HepG2 (cell line): Measurements from ENCODE around the gene TSPAN9. TPM values are rescaled to one million over a fixed set of nuclear protein-coding genes. Genes with fewer than 3 reads are reported as not detected.

Experiments
- ATAC-seq: fragments of 200-7000 bp; cut with Tn5 transposase; 3 replicates; pipeline ENCODE4 v1.9.1; 2020; ENCODE audit warnings: mild to moderate bottlenecking, moderate library complexity
- BruUV-seq: library from RNA; stranded (reverse); fragments of 400-500 nt; replicated peaks from 2 replicates; lab custom pipeline; 2021; lab: Mats Ljungman, UMichigan
- CTCF ChIA-PET: fragments of 300-600 bp; formaldehyde crosslinking; extraction: SDS; loops from one replicate; lab custom pipeline; 2021; ENCODE audit warnings: low total read pairs, inconsistent platforms, low intra/inter-chr PET ratio; lab: Yijun Ruan, JAX
- POLR2A ChIA-PET: fragments of 350-600 bp; sonication (Branson Sonifier 250); formaldehyde crosslinking; loops from one replicate; lab custom pipeline; 2020; ENCODE audit warnings: antibody characterized with exemption, inconsistent platforms; lab: Yijun Ruan, JAX
- DNase-seq: peaks from one replicate; pipeline ENCODE4 v3.0.0-alpha.2; 2015; ENCODE audit warnings: low spot score
- FAIRE-seq: peaks from 3 replicates; lab custom pipeline; 2011; peaks lifted over from hg19 to GRCh38; lab: Jason Lieb, UNC
- H2AFZ ChIP-seq: one replicate; pipeline ENCODE4 v1.6.1; 2011; ENCODE audit warnings: low read length, inconsistent platforms
- H3K27ac ChIP-seq: fragments of 300-600 bp; 3 replicates; pipeline ENCODE4 v1.8.0; 2011; ENCODE audit warnings: mixed run types, mild to moderate bottlenecking, mixed read lengths, low read length, inconsistent platforms; ENCODE audit not compliant: insufficient read depth; ENCODE audit errors: extremely low read length
- H3K27me3 ChIP-seq, 2 experiments: fragments of 200-600 bp in 1 of 2; 2 replicates in 1 of 2; 3 replicates in 1 of 2; pipeline versions ENCODE4 v1.6.0 to v1.8.0; 2011; ENCODE audit warnings: low read length in 2 of 2, mild to moderate bottlenecking in 2 of 2, moderate library complexity in 2 of 2, inconsistent platforms in 1 of 2; ENCODE audit not compliant: insufficient read depth in 2 of 2, control insufficient read depth in 1 of 2
- H3K36me3 ChIP-seq, 2 experiments: fragments of 200-600 bp in 1 of 2; replicated peaks in 1 of 2; 2 replicates in 1 of 2; 3 replicates in 1 of 2; pipeline versions ENCODE4 v1.5.1 to v1.8.0; 2011; ENCODE audit warnings: low read length in 2 of 2, inconsistent platforms in 1 of 2; ENCODE audit not compliant: insufficient read depth in 2 of 2, control insufficient read depth in 1 of 2
- H3K4me1 ChIP-seq: 2 replicates; pipeline ENCODE4 v1.5.1; 2012; ENCODE audit warnings: low read length, inconsistent platforms; ENCODE audit not compliant: insufficient read depth
- H3K4me2 ChIP-seq: 2 replicates; pipeline ENCODE4 v1.6.0; 2011; ENCODE audit warnings: low read depth, low read length, inconsistent platforms
- H3K4me3 ChIP-seq, 3 experiments: fragments of 200-600 bp in 1 of 3; sonication (generic), shearing (Covaris generic) in 1 of 3; replicated peaks in 1 of 3; 2 replicates each; pipeline ENCODE4 v1.5.1; 2011 to 2016; ENCODE audit warnings: low read length in 3 of 3, inconsistent platforms in 2 of 3, low read depth in 2 of 3, mild to moderate bottlenecking in 2 of 3, control low read depth in 1 of 3, mixed read lengths in 1 of 3; ENCODE audit not compliant: insufficient read depth in 1 of 3
- H3K79me2 ChIP-seq: one replicate; pipeline ENCODE4 v1.6.1; 2011; ENCODE audit warnings: low read length, inconsistent platforms; ENCODE audit not compliant: insufficient read depth
- H3K9ac ChIP-seq: 2 replicates; pipeline ENCODE4 v1.6.0; 2011; ENCODE audit warnings: mild to moderate bottlenecking, low read depth, low read length, inconsistent platforms; ENCODE audit not compliant: insufficient read depth
- H3K9me3 ChIP-seq: 2 replicates; pipeline ENCODE4 v1.5.1; 2012; ENCODE audit warnings: mild to moderate bottlenecking, low read length
- H4K20me1 ChIP-seq: 2 replicates; pipeline ENCODE4 v1.6.0; 2011; ENCODE audit warnings: inconsistent platforms, mild to moderate bottlenecking, low read length, moderate library complexity; ENCODE audit not compliant: insufficient read depth
- CREM ChIP-seq, 2 experiments: sonication (generic) in 1 of 2; formaldehyde crosslinking in 1 of 2; IDR thresholded peaks; 2 replicates each; pipeline versions ENCODE4 v1.4.0 to v1.6.1; 2016 to 2020; ENCODE audit warnings: antibody characterized with exemption in 1 of 2, mild to moderate bottlenecking in 1 of 2, missing genetic modification reagents in 1 of 2
- GPBP1L1 ChIP-seq: sonication (generic); formaldehyde crosslinking; IDR thresholded peaks from 2 replicates; pipeline ENCODE4 v1.5.0; 2020; ENCODE audit warnings: mild to moderate bottlenecking, missing genetic modification reagents
- HOXA3 ChIP-seq: sonication (generic); formaldehyde crosslinking; IDR thresholded peaks from 2 replicates; pipeline ENCODE4 v1.5.0; 2020; ENCODE audit warnings: missing genetic modification reagents
- IKZF5 ChIP-seq: IDR thresholded peaks from 2 replicates; pipeline ENCODE4 v1.6.1; 2018; ENCODE audit warnings: missing genetic modification reagents, mild to moderate bottlenecking, missing compliant biosample characterization
- ISX ChIP-seq: sonication (generic); formaldehyde crosslinking; conservative IDR thresholded peaks from 2 replicates; pipeline ENCODE4 v1.5.0; 2020; ENCODE audit warnings: missing genetic modification reagents
- KDM5B ChIP-seq: sonication (generic); formaldehyde crosslinking; IDR thresholded peaks from 2 replicates; pipeline ENCODE4 v1.4.0; 2020; ENCODE audit warnings: missing genetic modification reagents, mild to moderate bottlenecking, borderline replicate concordance
- MBNL3 ChIP-seq: fragments of 250-450 bp; sonication (Bioruptor Pico); conservative IDR thresholded peaks from 2 replicates; pipeline ENCODE4 v1.8.0; 2022; ENCODE audit warnings: mild to moderate bottlenecking, inconsistent platforms
- PAF1 ChIP-seq: IDR thresholded peaks from 2 replicates; pipeline ENCODE4 v1.6.1; 2016; ENCODE audit warnings: missing genetic modification reagents, missing compliant biosample characterization
- RELA ChIP-seq: sonication (generic); formaldehyde crosslinking; IDR thresholded peaks from 2 replicates; pipeline ENCODE4 v1.4.0; 2020; ENCODE audit warnings: missing genetic modification reagents
- ZIK1 ChIP-seq: sonication (generic); formaldehyde crosslinking; IDR thresholded peaks from 2 replicates; pipeline ENCODE4 v1.5.0; 2020; ENCODE audit warnings: mild to moderate bottlenecking, low read depth, missing genetic modification reagents, borderline replicate concordance
- ZNF121 ChIP-seq: sonication (generic); formaldehyde crosslinking; IDR thresholded peaks from 2 replicates; pipeline ENCODE4 v1.5.0; 2020; ENCODE audit warnings: mild to moderate bottlenecking, missing genetic modification reagents
- ZNF572 ChIP-seq: sonication (generic); formaldehyde crosslinking; IDR thresholded peaks from 2 replicates; pipeline ENCODE4 v1.5.1; 2020; ENCODE audit warnings: mild to moderate bottlenecking, missing genetic modification reagents
- ZNF724P ChIP-seq: sonication (generic); formaldehyde crosslinking; IDR thresholded peaks from 2 replicates; pipeline ENCODE4 v1.8.0; 2022; ENCODE audit warnings: missing genetic modification reagents, borderline replicate concordance
- ZNF749 ChIP-seq: sonication (generic); formaldehyde crosslinking; IDR thresholded peaks from 2 replicates; pipeline ENCODE4 v1.8.0; 2022; ENCODE audit warnings: mild to moderate bottlenecking, missing genetic modification reagents, moderate library complexity, borderline replicate concordance
- ZNF790 ChIP-seq: sonication (generic); formaldehyde crosslinking; IDR thresholded peaks from 2 replicates; pipeline ENCODE4 v1.8.0; 2022; ENCODE audit warnings: missing genetic modification reagents, mild to moderate bottlenecking, borderline replicate concordance
- WGBS: methylation state at CpG from one replicate; pipeline ENCODE4 v1.1.6; 2017; ENCODE audit warnings: low lambda C conversion rate; 5-methylcytosine and 5-hydroxymethylcytosine counted together
- in situ Hi-C: cut with HindIII; loops from 2 replicates; pipeline ENCODE4 v1.10.0; 2017; ENCODE audit warnings: low pct_unique_long_range_greater_than_20kb; ENCODE audit not compliant: extremely low pct_ligation_motif_present
- intact Hi-C: fragments of 100-400 bp; cut with micrococcal nuclease; formaldehyde crosslinking; loops from one replicate; pipeline ENCODE4 v1.10.0; 2022; ENCODE audit not compliant: unreplicated experiment
- polyA plus RNA-seq, 8 experiments: library from polyadenylated mRNA; depleted of rRNA in 3 of 8; stranded (reverse) in 7 of 8; unstranded in 1 of 8; fragments of >200 nt; fragmentation: Illumina TruSeq in 4 of 8; extraction: Trizol in 4 of 8; gene quantifications; 2 replicates each; pipeline versions ENCODE4 v1.2.1 to v1.2.3, GENCODE V29; 2011 to 2016; ENCODE audit warnings: low read depth in 4 of 8, missing spikeins in 1 of 8, mixed read lengths in 1 of 8; ENCODE audit not compliant: insufficient read depth in 1 of 8
- total RNA-seq, 5 experiments: library from RNA; depleted of rRNA; stranded (reverse); fragments of >200 nt; fragmentation: Illumina TruSeq; extraction: Trizol; gene quantifications; 2 replicates each; pipeline ENCODE4 v1.2.3, GENCODE V29; 2016; ENCODE audit warnings: low read depth in 1 of 5
- TF ChIP-seq, protein P1 (sequence below): sonication (generic); formaldehyde crosslinking; conservative IDR thresholded peaks from 2 replicates; pipeline ENCODE4 v1.5.0; 2020; ENCODE audit warnings: missing genetic modification reagents

The TSPAN9 gene
- total and polyA plus RNA-seq, 2 of the 13 experiments (the other 11 are each of a cell fraction or from before 2014, with no cell fraction given), result 18.1 to 42.3 TPM

- H3K36me3 ChIP-seq, result peaks cover 16 to 23% of the 10 kb centered on the region in 2 experiments; a peak in 4 of 5 replicates
- POLR2A ChIA-PET, result no interaction called here
- in situ Hi-C loops, result no loop called here
- no peak for ATAC-seq
- no peaks in the 10 kb centered on the region for H3K79me2 ChIP-seq
- no peak overlapping the region for H3K9ac ChIP-seq
- no peak for TF ChIP-seq ZNF749
- no peak for TF ChIP-seq ZNF572 (CRISPR knock-in tag)
- TF ChIP-seq MBNL3 (CRISPR knock-in tag), result no peak
- TF ChIP-seq ZIK1 (CRISPR knock-in tag), result no peak
- TF ChIP-seq ZNF121, result no peak
- no peak for TF ChIP-seq ZNF790
- no peak for TF ChIP-seq GPBP1L1 (CRISPR knock-in tag)
- no peak for TF ChIP-seq ZNF724P (CRISPR knock-in tag)
- no peak for TF ChIP-seq ISX (CRISPR knock-in tag)
- no peak for TF ChIP-seq RELA
- no peak for TF ChIP-seq KDM5B
- TF ChIP-seq, protein P1, sequence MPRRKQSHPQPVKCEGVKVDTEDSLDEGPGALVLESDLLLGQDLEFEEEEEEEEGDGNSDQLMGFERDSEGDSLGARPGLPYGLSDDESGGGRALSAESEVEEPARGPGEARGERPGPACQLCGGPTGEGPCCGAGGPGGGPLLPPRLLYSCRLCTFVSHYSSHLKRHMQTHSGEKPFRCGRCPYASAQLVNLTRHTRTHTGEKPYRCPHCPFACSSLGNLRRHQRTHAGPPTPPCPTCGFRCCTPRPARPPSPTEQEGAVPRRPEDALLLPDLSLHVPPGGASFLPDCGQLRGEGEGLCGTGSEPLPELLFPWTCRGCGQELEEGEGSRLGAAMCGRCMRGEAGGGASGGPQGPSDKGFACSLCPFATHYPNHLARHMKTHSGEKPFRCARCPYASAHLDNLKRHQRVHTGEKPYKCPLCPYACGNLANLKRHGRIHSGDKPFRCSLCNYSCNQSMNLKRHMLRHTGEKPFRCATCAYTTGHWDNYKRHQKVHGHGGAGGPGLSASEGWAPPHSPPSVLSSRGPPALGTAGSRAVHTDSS (CRISPR knock-in tag), result no peak
- TF ChIP-seq IKZF5, result no peak
- no peak for TF ChIP-seq PAF1
- TF ChIP-seq HOXA3 (CRISPR knock-in tag), result no peak
- TF ChIP-seq CREM (IDR thresholded peaks at IDR 0.05), result no peak
- TF ChIP-seq CREM (CRISPR knock-in tag; IDR thresholded peaks at IDR 0.05), result no peak
- TF ChIP-seq, all 625 proteins: peak for 0
- H3K4me1 ChIP-seq, result peaks cover 18% of the 10 kb centered on the region
- FAIRE-seq (no peak), DNase-seq (no peak)
- no peaks in the 10 kb centered on the region; a peak in 2 of 5 replicates for H3K27me3 ChIP-seq
- CTCF ChIA-PET, result no interaction called here
- H3K4me3 ChIP-seq, result no peak overlapping the region
- BruUV-seq, result no TSS peak
- H3K9me3 ChIP-seq, result no peaks in the 10 kb centered on the region
- H2AFZ ChIP-seq, result no peak overlapping the region
- peaks cover 4% of the 10 kb centered on the region; the same call in 1 of the 2 replicates for H4K20me1 ChIP-seq
- intact Hi-C loops, result no loop called here
- H3K27ac ChIP-seq, result no peak overlapping the region
- WGBS, result 85% methylated on average over 8 of the region's 8 CpGs
- no peak overlapping the region for H3K4me2 ChIP-seq
Observed at GRCh38 chr12:3044141-3044630, 33.0 kb upstream of the TSPAN9 start.
